ENCODE data around the gene HFM1.

Gene HFM1

GRCh38 chr1:91244737-91245136, 159.9 kb downstream of the HFM1 start:
- DNase-seq (ENCODE audit: low read depth in 2 of 2): no peak

- DNase-seq (ENCODE audit: low read depth in 2 of 2): no peak
These were observed 161.5 kb downstream of the HFM1 start for GRCh38 chr1:91243171-91243570.

DNA sequence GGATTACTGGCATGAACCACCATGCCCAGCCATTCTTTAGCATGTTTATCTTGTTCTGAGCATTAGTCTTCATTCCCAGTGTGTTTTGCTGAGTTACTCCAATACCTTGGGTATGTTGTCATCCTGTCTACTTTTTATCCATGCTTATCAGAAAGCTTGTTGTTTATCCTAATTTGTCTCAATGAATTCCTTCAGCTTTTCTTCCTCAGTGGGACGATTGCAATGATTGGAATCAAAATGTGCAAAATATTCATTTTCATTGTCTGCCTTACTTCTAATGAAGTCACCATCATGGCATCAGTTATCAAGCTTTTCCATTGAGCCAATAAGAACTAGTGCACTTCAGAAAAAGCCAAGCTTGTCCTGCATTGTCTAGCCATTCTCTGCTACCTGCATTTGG, 170.5 kb downstream of the HFM1 start:
- DNase-seq (ENCODE audit: low read depth in 2 of 2): no peak

DNA sequence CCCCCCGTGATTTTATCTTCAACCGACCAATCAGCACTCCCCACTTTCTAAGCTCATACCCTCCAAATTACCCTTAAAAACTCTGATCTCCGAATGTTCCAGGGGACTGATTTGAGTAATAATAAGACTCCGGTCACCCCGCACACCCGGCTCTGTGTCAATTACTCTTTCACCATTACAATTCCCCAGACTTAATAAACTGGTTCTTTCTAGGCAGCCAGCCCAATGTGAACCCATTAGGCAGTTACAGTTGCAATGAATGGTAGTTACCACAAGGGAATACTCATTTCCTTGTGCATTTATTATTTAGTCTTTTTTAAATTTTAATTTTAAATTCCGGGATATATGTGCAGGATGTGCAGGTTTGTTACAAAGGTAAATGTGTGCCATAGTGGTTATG, 177.9 kb downstream of the HFM1 start:
- no peak for DNase-seq (ENCODE audit: low read depth in 2 of 2)

GRCh38 chr1:91224878-91225277, 179.8 kb downstream of the HFM1 start:
- no peak for DNase-seq (ENCODE audit: low read depth in 2 of 2)

GRCh38 chr1:91221017-91221416, 183.6 kb downstream of the HFM1 start:
- DNase-seq (ENCODE audit: low read depth in 2 of 2): no peak

DNA sequence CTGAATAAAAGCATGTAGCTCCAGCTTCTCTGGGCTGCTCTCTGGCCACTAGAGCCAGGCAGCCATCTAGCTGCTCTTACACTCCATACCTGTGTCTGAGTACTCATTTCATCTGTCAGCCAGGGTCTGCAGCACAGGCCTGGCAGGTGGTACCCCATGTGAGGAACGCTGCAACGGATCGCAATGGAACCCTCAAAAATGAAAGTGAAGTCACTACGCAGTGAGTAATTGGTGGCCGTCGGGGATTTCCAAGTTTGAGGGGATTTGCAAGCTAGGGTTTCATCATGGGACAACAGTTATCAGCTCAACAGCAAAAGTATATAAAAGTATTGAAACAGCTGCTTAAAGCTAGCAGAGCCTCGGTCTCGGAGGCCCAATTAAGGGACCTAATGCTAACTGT, 186.7 kb downstream of the HFM1 start:
- DNase-seq (ENCODE audit: low read depth in 2 of 2): no peak

All from stimulated activated CD4-positive, alpha-beta T cell treated with anti-CD3 and anti-CD28 coated beads, Interleukin-1b, Interleukin-23, amount 100 ng/mL, for 4 hours (primary cell).